ENCODE results near the gene VPS50. TPM values are rescaled to one million over a fixed set of nuclear protein-coding genes. Genes with fewer than 3 reads are reported as not detected.

VPS50 gene
- total RNA-seq, 4 donors from 2014 or later, result 17.1 to 43.7 (median 26.9) TPM

- 59 to 78% methylated on average over 4 to 10 of the region's 10 CpGs for WGBS, 2 donors (ENCODE audit: low coverage in 1 of 2)
- peaks cover 2% of the 10 kb centered on the region for H3K27me3 ChIP-seq
- in situ Hi-C loops (cut with MboI; ENCODE audit: low pct_ligation_motif_present in 1 of 4, low pct_unique_long_range_greater_than_20kb in 1 of 4, low sequenced_read_pairs in 3 of 4) (no loop called here), intact Hi-C loops (cut with DNase I; ENCODE audit: low total_unique reads) (no loop called here)
- no peaks in the 10 kb centered on the region for H3K4me1 ChIP-seq
- TF ChIP-seq POLR2A (IDR thresholded peaks at IDR 0.05) (no peak), EP300 (IDR thresholded peaks at IDR 0.05; ENCODE audit: low read depth) (no peak), POLR2AphosphoS5 (IDR thresholded peaks at IDR 0.05) (no peak)
- TF ChIP-seq, protein P1, sequence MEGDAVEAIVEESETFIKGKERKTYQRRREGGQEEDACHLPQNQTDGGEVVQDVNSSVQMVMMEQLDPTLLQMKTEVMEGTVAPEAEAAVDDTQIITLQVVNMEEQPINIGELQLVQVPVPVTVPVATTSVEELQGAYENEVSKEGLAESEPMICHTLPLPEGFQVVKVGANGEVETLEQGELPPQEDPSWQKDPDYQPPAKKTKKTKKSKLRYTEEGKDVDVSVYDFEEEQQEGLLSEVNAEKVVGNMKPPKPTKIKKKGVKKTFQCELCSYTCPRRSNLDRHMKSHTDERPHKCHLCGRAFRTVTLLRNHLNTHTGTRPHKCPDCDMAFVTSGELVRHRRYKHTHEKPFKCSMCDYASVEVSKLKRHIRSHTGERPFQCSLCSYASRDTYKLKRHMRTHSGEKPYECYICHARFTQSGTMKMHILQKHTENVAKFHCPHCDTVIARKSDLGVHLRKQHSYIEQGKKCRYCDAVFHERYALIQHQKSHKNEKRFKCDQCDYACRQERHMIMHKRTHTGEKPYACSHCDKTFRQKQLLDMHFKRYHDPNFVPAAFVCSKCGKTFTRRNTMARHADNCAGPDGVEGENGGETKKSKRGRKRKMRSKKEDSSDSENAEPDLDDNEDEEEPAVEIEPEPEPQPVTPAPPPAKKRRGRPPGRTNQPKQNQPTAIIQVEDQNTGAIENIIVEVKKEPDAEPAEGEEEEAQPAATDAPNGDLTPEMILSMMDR (IDR thresholded peaks at IDR 0.05), result no peak
- H3K9me3 ChIP-seq, result no peaks in the 10 kb centered on the region
- peak overlapping the region in 1 of 4 donors; percentile 0 for H3K4me3 ChIP-seq
- H3K27ac ChIP-seq, result peak overlapping the region in 2 of 4 donors; percentile 27 to 29
- DNase-seq, result no peak
- no peaks in the 10 kb centered on the region for H3K36me3 ChIP-seq
Observed at GRCh38 chr7:93218997-93219827, 13.0 kb upstream of the VPS50 start.

GRCh38 chr7:93219868-93220267 is 12.3 kb upstream of the VPS50 start:
- in situ Hi-C loops (cut with MboI; ENCODE audit: low pct_ligation_motif_present in 1 of 4, low pct_unique_long_range_greater_than_20kb in 1 of 4, low sequenced_read_pairs in 3 of 4), result no loop called here
- no peak for DNase-seq

DNA sequence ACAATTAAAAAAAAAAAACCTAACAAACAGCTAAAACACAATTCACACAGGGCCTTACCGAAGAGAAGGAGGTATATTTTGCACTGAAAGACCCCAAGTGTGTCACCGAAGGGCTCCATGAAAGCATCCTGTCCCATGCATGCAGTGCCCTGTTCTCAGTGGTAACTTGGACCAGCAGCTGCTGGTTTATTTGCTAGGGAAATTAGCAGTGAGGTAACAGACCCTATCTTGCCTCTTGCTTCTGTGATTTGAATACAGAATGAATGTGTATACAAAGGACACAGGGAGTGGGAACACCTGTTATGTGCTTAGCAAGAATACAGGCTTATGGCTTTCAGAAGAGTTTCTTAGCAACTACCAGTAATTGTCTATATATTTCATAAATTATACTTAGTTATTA is 5.9 kb upstream of the VPS50 start, which contains the start of gene HEPACAM2:
Gene HEPACAM2 (minus strand): TSS at position 160 of the 400 bp plus-strand sequence.
- Histone ChIP-seq H3K36me3 (no peaks in the 10 kb centered on the region), H3K4me1 (peaks cover 0 to 18% (median 3%) of the 10 kb centered on the region in 4 donors), H3K27me3 (no peaks in the 10 kb centered on the region), H3K4me3 (peak within 1 kb of the TSS in 2 of 4 donors; percentile 11 to 13), H3K9me3 (no peaks in the 10 kb centered on the region), H3K27ac (peak within 1 kb of the TSS in 1 of 4 donors; percentile 4)
- DNase-seq, result no peak
- 45 to 50% methylated on average over 2 of the region's 2 CpGs for WGBS, 2 donors (ENCODE audit: low coverage in 1 of 2)
- TF ChIP-seq POLR2AphosphoS5 (IDR thresholded peaks at IDR 0.05) (peak in 2 of 3 donors; percentile 41 to 51), EP300 (IDR thresholded peaks at IDR 0.05; ENCODE audit: low read depth) (no peak), POLR2A (IDR thresholded peaks at IDR 0.05) (peak; percentile 45)
- TF ChIP-seq, protein P1 (IDR thresholded peaks at IDR 0.05), result no peak
- intact Hi-C loops (cut with DNase I; ENCODE audit: low total_unique reads), result no loop called here
- in situ Hi-C loops (cut with MboI; ENCODE audit: low pct_ligation_motif_present in 1 of 4, low pct_unique_long_range_greater_than_20kb in 1 of 4, low sequenced_read_pairs in 3 of 4), result no loop called here

More at GRCh38 chr7:93219868-93220267, 12.3 kb upstream of the VPS50 start:
- Histone ChIP-seq H3K9me3 (no peaks in the 10 kb centered on the region), H3K27me3 (no peaks in the 10 kb centered on the region), H3K36me3 (no peaks in the 10 kb centered on the region), H3K4me1 (no peaks in the 10 kb centered on the region), H3K27ac (peak overlapping the region in 2 of 4 donors; percentile 17 to 29), H3K4me3 (no peak overlapping the region)
- WGBS, 2 donors (ENCODE audit: low coverage in 1 of 2), result 50 to 73% methylated on average over 1 of the region's 1 CpG
- intact Hi-C loops (cut with DNase I; ENCODE audit: low total_unique reads), result no loop called here
- TF ChIP-seq, protein P1 (IDR thresholded peaks at IDR 0.05), result no peak
- TF ChIP-seq POLR2A (IDR thresholded peaks at IDR 0.05) (no peak), POLR2AphosphoS5 (IDR thresholded peaks at IDR 0.05) (no peak), EP300 (IDR thresholded peaks at IDR 0.05; ENCODE audit: low read depth) (no peak)

DNA sequence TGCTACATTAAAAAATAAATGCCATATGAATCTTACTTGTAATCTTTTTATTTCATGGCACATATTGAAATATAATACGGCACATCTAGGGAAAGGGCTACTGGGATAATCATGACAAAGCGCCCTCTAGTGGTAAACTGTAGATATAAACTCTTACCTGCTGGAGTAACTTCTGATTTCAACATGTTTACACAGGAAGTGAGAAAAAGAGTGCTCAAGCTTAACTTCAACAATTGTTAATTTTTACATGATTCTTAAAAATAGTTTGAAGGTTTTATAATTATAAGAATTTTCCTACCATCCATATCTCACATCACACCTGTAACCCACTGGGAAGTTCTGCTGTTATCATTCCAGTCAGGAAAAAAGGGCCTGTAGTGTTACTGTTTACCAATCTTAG is 3.9 kb upstream of the VPS50 start:
- intact Hi-C loops (cut with DNase I; ENCODE audit: low total_unique reads) (no loop called here), in situ Hi-C loops (cut with MboI; ENCODE audit: low pct_ligation_motif_present in 1 of 4, low pct_unique_long_range_greater_than_20kb in 1 of 4, low sequenced_read_pairs in 3 of 4) (no loop called here)
- Histone ChIP-seq H3K27ac (peak overlapping the region in 1 of 4 donors; percentile 12), H3K9me3 (no peaks in the 10 kb centered on the region), H3K36me3 (no peaks in the 10 kb centered on the region), H3K27me3 (no peaks in the 10 kb centered on the region), H3K4me1 (peaks cover 0 to 29% (median 11%) of the 10 kb centered on the region in 4 donors), H3K4me3 (no peak overlapping the region)
- WGBS, 2 donors (ENCODE audit: low coverage in 1 of 2), result 0 to 1% methylated on average over 2 of the region's 2 CpGs
- DNase-seq, result no peak
- TF ChIP-seq POLR2A (IDR thresholded peaks at IDR 0.05), result no peak
- TF ChIP-seq, protein P1 (IDR thresholded peaks at IDR 0.05), result peak; percentile 75 to 85 (median 83)

All from transverse colon (tissue), 4 donors.